ENCODE measurements around the gene OR10G6.

Gene OR10G6

DNA sequence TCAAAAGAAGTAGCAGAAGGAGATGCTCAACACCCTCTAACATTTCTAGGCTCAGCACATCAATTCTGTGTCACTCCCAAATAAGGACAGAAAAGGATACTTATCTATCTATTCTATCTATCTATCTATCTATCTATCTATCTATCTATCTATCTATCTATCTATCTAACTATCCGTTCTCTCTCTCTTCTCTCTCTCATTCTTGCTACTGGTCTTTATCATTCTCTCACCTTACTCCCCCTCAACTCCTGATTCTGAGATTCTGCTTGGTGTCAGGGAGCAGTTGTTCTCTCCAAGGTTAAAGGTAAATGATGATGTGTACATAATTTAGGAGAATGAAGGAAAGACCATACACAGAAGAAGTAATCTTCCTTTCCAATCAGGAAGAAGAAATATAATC, at the start of gene OR10G6:
OR10G6 (minus strand) TSS at position 43 of the 400 bp plus-strand sequence; CDS start at position 43, 0 bp downstream.
- Histone ChIP-seq H3K9ac (no peak within 1 kb of the TSS), H3K9me3 (ENCODE audit: control insufficient read depth, low read length) (no peaks in the 10 kb centered on the region), H3K4me3 (ENCODE audit: low read depth, low read length) (no peak within 1 kb of the TSS), H2AFZ (no peak within 1 kb of the TSS), H3K27ac (no peak within 1 kb of the TSS), H3K4me2 (ENCODE audit: low read length) (no peak within 1 kb of the TSS), H3K79me2 (no peaks in the 10 kb centered on the region), H3K36me3 (ENCODE audit: control insufficient read depth, insufficient read depth, low read length) (no peaks in the 10 kb centered on the region), H3K27me3 (ENCODE audit: control insufficient read depth, insufficient read depth, low read length) (no peaks in the 10 kb centered on the region), H3K4me1 (no peaks in the 10 kb centered on the region)
- TF ChIP-seq, protein P1, sequence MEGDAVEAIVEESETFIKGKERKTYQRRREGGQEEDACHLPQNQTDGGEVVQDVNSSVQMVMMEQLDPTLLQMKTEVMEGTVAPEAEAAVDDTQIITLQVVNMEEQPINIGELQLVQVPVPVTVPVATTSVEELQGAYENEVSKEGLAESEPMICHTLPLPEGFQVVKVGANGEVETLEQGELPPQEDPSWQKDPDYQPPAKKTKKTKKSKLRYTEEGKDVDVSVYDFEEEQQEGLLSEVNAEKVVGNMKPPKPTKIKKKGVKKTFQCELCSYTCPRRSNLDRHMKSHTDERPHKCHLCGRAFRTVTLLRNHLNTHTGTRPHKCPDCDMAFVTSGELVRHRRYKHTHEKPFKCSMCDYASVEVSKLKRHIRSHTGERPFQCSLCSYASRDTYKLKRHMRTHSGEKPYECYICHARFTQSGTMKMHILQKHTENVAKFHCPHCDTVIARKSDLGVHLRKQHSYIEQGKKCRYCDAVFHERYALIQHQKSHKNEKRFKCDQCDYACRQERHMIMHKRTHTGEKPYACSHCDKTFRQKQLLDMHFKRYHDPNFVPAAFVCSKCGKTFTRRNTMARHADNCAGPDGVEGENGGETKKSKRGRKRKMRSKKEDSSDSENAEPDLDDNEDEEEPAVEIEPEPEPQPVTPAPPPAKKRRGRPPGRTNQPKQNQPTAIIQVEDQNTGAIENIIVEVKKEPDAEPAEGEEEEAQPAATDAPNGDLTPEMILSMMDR (IDR thresholded peaks at IDR 0.05), result no peak

DNA sequence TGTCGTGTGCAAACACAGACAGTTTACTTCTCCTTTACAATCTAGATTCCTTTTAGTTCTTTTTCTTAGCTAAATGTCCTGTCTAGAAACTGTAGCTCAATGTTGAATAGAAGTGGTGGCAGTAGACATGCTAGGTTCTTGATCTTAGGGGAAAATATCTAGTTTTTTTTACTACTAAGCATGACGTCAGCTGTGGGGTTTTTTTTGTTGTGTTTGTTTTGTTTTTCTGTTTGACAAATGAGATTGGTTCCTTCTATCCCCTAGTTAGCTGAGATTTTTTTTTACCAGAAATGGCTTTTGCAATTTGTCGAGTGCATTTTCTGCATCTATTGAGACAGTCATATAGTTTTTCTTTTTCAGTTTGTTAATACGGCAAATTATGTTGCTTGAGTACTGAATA, 48.5 kb upstream of the OR10G6 start:
- Histone ChIP-seq H3K4me2 (ENCODE audit: low read length) (no peak overlapping the region), H3K4me1 (no peaks in the 10 kb centered on the region), H3K9ac (no peak overlapping the region), H3K27ac (no peak overlapping the region), H3K27me3 (ENCODE audit: control insufficient read depth, insufficient read depth, low read length) (no peaks in the 10 kb centered on the region), H3K79me2 (no peaks in the 10 kb centered on the region), H3K9me3 (ENCODE audit: control insufficient read depth, low read length) (no peaks in the 10 kb centered on the region), H3K36me3 (ENCODE audit: control insufficient read depth, insufficient read depth, low read length) (no peaks in the 10 kb centered on the region), H2AFZ (no peak overlapping the region), H3K4me3 (ENCODE audit: low read depth, low read length) (no peak overlapping the region)
- TF ChIP-seq, protein P1 (IDR thresholded peaks at IDR 0.05), result no peak

DNA sequence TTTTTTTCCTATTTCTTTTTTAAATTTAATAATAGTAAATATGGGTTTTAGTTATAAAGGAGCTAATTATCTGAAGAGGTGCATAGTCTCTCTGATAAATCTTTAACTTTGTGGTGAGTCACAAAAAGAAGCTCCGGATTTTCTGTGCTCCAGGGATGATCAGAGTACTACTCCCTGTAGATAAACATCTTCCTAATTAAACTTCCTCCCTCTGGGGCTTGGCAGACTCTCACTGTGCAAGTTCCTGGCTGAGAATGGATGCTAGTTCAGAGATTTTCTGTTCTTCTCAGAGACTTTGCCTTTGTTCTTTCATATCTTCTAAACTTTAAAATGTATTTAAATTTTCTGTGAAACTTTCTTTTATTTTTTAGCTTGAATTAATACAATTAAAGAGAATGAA, 46.3 kb upstream of the OR10G6 start, which contains the start of gene OR10G7:
OR10G7 (minus strand) TSS at position 72 of the 400 bp plus-strand sequence. CDS start 2,324 bp downstream, outside the sequence.
- Histone ChIP-seq H3K4me2 (ENCODE audit: low read length) (no peak within 1 kb of the TSS), H3K27me3 (ENCODE audit: control insufficient read depth, insufficient read depth, low read length) (no peaks in the 10 kb centered on the region), H3K9me3 (ENCODE audit: control insufficient read depth, low read length) (no peaks in the 10 kb centered on the region), H3K79me2 (no peaks in the 10 kb centered on the region), H3K4me1 (no peaks in the 10 kb centered on the region), H3K36me3 (ENCODE audit: control insufficient read depth, insufficient read depth, low read length) (no peaks in the 10 kb centered on the region), H2AFZ (no peak within 1 kb of the TSS), H3K27ac (no peak within 1 kb of the TSS), H3K9ac (no peak within 1 kb of the TSS), H3K4me3 (ENCODE audit: low read depth, low read length) (no peak within 1 kb of the TSS)
- TF ChIP-seq, protein P1 (IDR thresholded peaks at IDR 0.05), result no peak

GRCh38 chr11:124039557-124039956, 44.6 kb upstream of the OR10G6 start:
- Histone ChIP-seq H3K27me3 (ENCODE audit: control insufficient read depth, insufficient read depth, low read length) (no peaks in the 10 kb centered on the region), H3K4me2 (ENCODE audit: low read length) (no peak overlapping the region), H3K36me3 (ENCODE audit: control insufficient read depth, insufficient read depth, low read length) (no peaks in the 10 kb centered on the region), H3K9ac (no peak overlapping the region), H2AFZ (no peak overlapping the region), H3K27ac (no peak overlapping the region), H3K79me2 (no peaks in the 10 kb centered on the region), H3K9me3 (ENCODE audit: control insufficient read depth, low read length) (no peaks in the 10 kb centered on the region), H3K4me1 (no peaks in the 10 kb centered on the region), H3K4me3 (ENCODE audit: low read depth, low read length) (no peak overlapping the region)
- TF ChIP-seq, protein P1 (IDR thresholded peaks at IDR 0.05), result no peak

GRCh38 chr11:124036666-124037065, 41.7 kb upstream of the OR10G6 start:
- Histone ChIP-seq H3K4me1 (no peaks in the 10 kb centered on the region), H3K9me3 (ENCODE audit: control insufficient read depth, low read length) (no peaks in the 10 kb centered on the region), H3K27ac (no peak overlapping the region), H3K9ac (no peak overlapping the region), H3K27me3 (ENCODE audit: control insufficient read depth, insufficient read depth, low read length) (no peaks in the 10 kb centered on the region), H3K4me2 (ENCODE audit: low read length) (no peak overlapping the region), H3K79me2 (no peaks in the 10 kb centered on the region), H3K36me3 (ENCODE audit: control insufficient read depth, insufficient read depth, low read length) (no peaks in the 10 kb centered on the region), H2AFZ (no peak overlapping the region), H3K4me3 (ENCODE audit: low read depth, low read length) (no peak overlapping the region)
- TF ChIP-seq, protein P1 (IDR thresholded peaks at IDR 0.05), result no peak

Measured in parathyroid adenoma (tissue), 2 donors.